IMR-90 (cell line): Measurements from ENCODE around the gene TNS1. TPM values are rescaled to one million over a fixed set of nuclear protein-coding genes. Genes with fewer than 3 reads are reported as not detected.

ENCODE experiments used
- ATAC-seq: fragments of 200-7000 bp; cut with Tn5 transposase; 2 replicates; pipeline ENCODE4 v1.9.1; 2020; ENCODE audit warnings: low read depth, mild to moderate bottlenecking, moderate library complexity
- BruUV-seq: library from RNA; stranded (reverse); fragments of 400-500 nt; replicated peaks from 2 replicates; lab custom pipeline; 2021; lab: Mats Ljungman, UMichigan
- CTCF ChIA-PET: fragments of 300-600 bp; formaldehyde crosslinking; extraction: SDS; loops from one replicate; lab custom pipeline; 2021; ENCODE audit warnings: antibody characterized with exemption; lab: Yijun Ruan, JAX
- POLR2A ChIA-PET: fragments of 300-600 bp; sonication (Branson Sonifier 250); formaldehyde crosslinking; loops from one replicate; lab custom pipeline; 2022; ENCODE audit warnings: antibody characterized with exemption; ENCODE audit not compliant: unreplicated experiment; lab: Charles Lee
- DNase-seq: peaks from one replicate; pipeline ENCODE4 v3.0.0; 2013
- H2AFZ ChIP-seq: replicated peaks from 2 replicates; pipeline ENCODE3; 2013; ENCODE audit warnings: low read length, mild to moderate bottlenecking; ENCODE audit not compliant: poor library complexity
- H2AK5ac ChIP-seq: 2 replicates; pipeline ENCODE4 v1.6.1; 2013; ENCODE audit warnings: low read depth, low read length, inconsistent platforms
- H2AK9ac ChIP-seq: replicated peaks from 2 replicates; pipeline ENCODE3; 2013; ENCODE audit warnings: mild to moderate bottlenecking, low read depth, low read length, moderate library complexity; ENCODE audit not compliant: poor library complexity
- H2BK120ac ChIP-seq: 2 replicates; pipeline ENCODE4 v1.6.1; 2013; ENCODE audit warnings: low read depth, low read length, inconsistent platforms
- H2BK15ac ChIP-seq: 3 replicates; pipeline ENCODE4 v1.6.1; 2013; ENCODE audit warnings: low read depth, low read length, inconsistent platforms
- H2BK20ac ChIP-seq: 2 replicates; pipeline ENCODE4 v1.6.1; 2013; ENCODE audit warnings: low read depth, mild to moderate bottlenecking, inconsistent platforms, low read length, moderate library complexity
- H2BK5ac ChIP-seq: 2 replicates; pipeline ENCODE4 v1.6.1; 2013; ENCODE audit warnings: mild to moderate bottlenecking, low read depth, low read length, inconsistent platforms; ENCODE audit not compliant: poor library complexity, severe bottlenecking
- H3K14ac ChIP-seq: replicated peaks from 2 replicates; pipeline ENCODE4 v1.6.1; 2013; ENCODE audit warnings: low read depth, low read length, inconsistent platforms
- H3K18ac ChIP-seq: 2 replicates; pipeline ENCODE4 v1.6.1; 2013; ENCODE audit warnings: low read depth, low read length, control low read depth
- H3K23ac ChIP-seq: 2 replicates; pipeline ENCODE4 v1.6.1; 2013; ENCODE audit warnings: low read depth, low read length, inconsistent platforms
- H3K27ac ChIP-seq: 2 replicates; pipeline ENCODE4 v1.5.1; 2013; ENCODE audit warnings: mild to moderate bottlenecking, control low read depth, low read length; ENCODE audit not compliant: insufficient read depth
- H3K27me3 ChIP-seq: 2 replicates; pipeline ENCODE4 v1.6.1; 2013; ENCODE audit warnings: low read length; ENCODE audit not compliant: control insufficient read depth, insufficient read depth
- H3K36me3 ChIP-seq: 2 replicates; pipeline ENCODE4 v1.6.1; 2013; ENCODE audit warnings: low read length, mixed read lengths; ENCODE audit not compliant: control insufficient read depth, insufficient read depth
- H3K4ac ChIP-seq: 2 replicates; pipeline ENCODE4 v1.6.1; 2013; ENCODE audit warnings: low read depth, low read length, inconsistent platforms
- H3K4me1 ChIP-seq: 2 replicates; pipeline ENCODE4 v1.6.1; 2013; ENCODE audit warnings: low read length, mixed read lengths; ENCODE audit not compliant: control insufficient read depth, insufficient read depth
- H3K4me2 ChIP-seq: 2 replicates; pipeline ENCODE4 v1.6.1; 2013; ENCODE audit warnings: low read depth, mild to moderate bottlenecking, control low read depth, low read length, moderate library complexity
- H3K4me3 ChIP-seq: 2 replicates; pipeline ENCODE4 v1.5.1; 2013; ENCODE audit warnings: low read depth, mild to moderate bottlenecking, control low read depth, low read length, moderate library complexity; ENCODE audit not compliant: insufficient read depth
- H3K56ac ChIP-seq: 2 replicates; pipeline ENCODE4 v1.6.1; 2013; ENCODE audit warnings: low read length, inconsistent platforms; ENCODE audit not compliant: insufficient read depth; ENCODE audit errors: extremely low read depth
- H3K79me1 ChIP-seq, 2 experiments: 2 replicates each; pipeline ENCODE4 v1.6.1; 2013; ENCODE audit warnings: low read length in 2 of 2, inconsistent platforms in 1 of 2, low read depth in 1 of 2
- H3K9ac ChIP-seq: 2 replicates; pipeline ENCODE4 v1.6.1; 2013; ENCODE audit warnings: low read depth, low read length, control low read depth
- H3K9me1 ChIP-seq: 2 replicates; pipeline ENCODE4 v1.6.1; 2013; ENCODE audit warnings: low read length, inconsistent platforms; ENCODE audit not compliant: insufficient read depth
- H3K9me3 ChIP-seq: 2 replicates; pipeline ENCODE4 v1.6.1; 2013; ENCODE audit warnings: low read length; ENCODE audit not compliant: control insufficient read depth, insufficient read depth
- H4K20me1 ChIP-seq: 2 replicates; pipeline ENCODE4 v1.6.1; 2013; ENCODE audit warnings: low read length, inconsistent platforms; ENCODE audit not compliant: insufficient read depth
- H4K5ac ChIP-seq: 2 replicates; pipeline ENCODE4 v1.6.1; 2013; ENCODE audit warnings: mild to moderate bottlenecking, low read depth, low read length, control low read depth
- H4K8ac ChIP-seq, 2 experiments: 2 replicates each; pipeline ENCODE4 v1.6.1; 2013; ENCODE audit warnings: low read depth in 2 of 2, low read length in 2 of 2, control low read depth in 1 of 2, inconsistent platforms in 1 of 2
- H4K91ac ChIP-seq: 2 replicates; pipeline ENCODE4 v1.6.1; 2013; ENCODE audit warnings: low read depth, low read length, inconsistent platforms; ENCODE audit not compliant: insufficient read depth
- BHLHE40 ChIP-seq: fragments of 150-350 bp; IDR thresholded peaks from 2 replicates; pipeline ENCODE4 v1.6.1; 2016; ENCODE audit warnings: mild to moderate bottlenecking, low read depth, low read length
- CEBPB ChIP-seq: IDR thresholded peaks from 2 replicates; pipeline ENCODE4 v1.6.1; 2012; ENCODE audit warnings: low read depth, low read length, improper control_type of control experiment
- CHD1 ChIP-seq: IDR thresholded peaks from 2 replicates; pipeline ENCODE4 v1.6.1; 2012; ENCODE audit warnings: low read depth, low read length, improper control_type of control experiment
- FOS ChIP-seq: fragments of 150-350 bp; IDR thresholded peaks from 2 replicates; pipeline ENCODE4 v1.6.1; 2016; ENCODE audit warnings: low read depth, low read length
- MAFK ChIP-seq: IDR thresholded peaks from 2 replicates; pipeline ENCODE4 v1.6.1; 2012; ENCODE audit warnings: low read depth, low read length, improper control_type of control experiment
- MAZ ChIP-seq: IDR thresholded peaks from 2 replicates; pipeline ENCODE4 v1.6.1; 2012; ENCODE audit warnings: low read depth, mild to moderate bottlenecking, low read length, improper control_type of control experiment, moderate library complexity, borderline replicate concordance
- MXI1 ChIP-seq: IDR thresholded peaks from 2 replicates; pipeline ENCODE4 v1.6.1; 2012; ENCODE audit warnings: low read depth, mild to moderate bottlenecking, low read length, moderate library complexity, borderline replicate concordance
- NFE2L2 ChIP-seq: fragments of 150-350 bp; IDR thresholded peaks from 2 replicates; pipeline ENCODE4 v1.6.1; 2016; ENCODE audit warnings: low read depth, mild to moderate bottlenecking, low read length
- POLR2A ChIP-seq: IDR thresholded peaks from 2 replicates; pipeline ENCODE4 v1.6.1; 2012; ENCODE audit warnings: mild to moderate bottlenecking, low read depth, low read length
- RAD21 ChIP-seq: IDR thresholded peaks from 2 replicates; pipeline ENCODE4 v1.6.1; 2012; ENCODE audit warnings: low read length, improper control_type of control experiment
- RCOR1 ChIP-seq: IDR thresholded peaks from 2 replicates; pipeline ENCODE4 v1.6.1; 2012; ENCODE audit warnings: mild to moderate bottlenecking, low read length, improper control_type of control experiment; ENCODE audit not compliant: insufficient replicate concordance
- RFX5 ChIP-seq: IDR thresholded peaks from 2 replicates; pipeline ENCODE4 v1.8.0; 2012; ENCODE audit warnings: low read depth, mild to moderate bottlenecking, low read length, moderate library complexity
- SMC3 ChIP-seq: fragments of 150-350 bp; IDR thresholded peaks from 2 replicates; pipeline ENCODE4 v1.6.1; 2016; ENCODE audit warnings: low read depth, mild to moderate bottlenecking, antibody characterized with exemption, low read length, moderate library complexity
- WGBS, 2 experiments: methylation state at CpG; one replicate each; pipeline versions ENCODE4 v1.1.5 to v1.1.7; 2013; ENCODE audit warnings: missing lambda C conversion rate in 2 of 2; ENCODE audit not compliant: insufficient read length in 1 of 2; ENCODE audit errors: extremely low coverage in 2 of 2; 5-methylcytosine and 5-hydroxymethylcytosine counted together
- dilution Hi-C: fragments of 300-500 bp; cut with HindIII; formaldehyde crosslinking; loops from one replicate; pipeline ENCODE4 v1.14.3; 2018; ENCODE audit warnings: low sequenced_read_pairs; ENCODE audit not compliant: unreplicated experiment
- in situ Hi-C: fragments of 300-500 bp; cut with MboI; formaldehyde crosslinking; loops from 3 replicates; pipeline ENCODE4 v1.14.3; 2019; ENCODE audit warnings: low sequenced_read_pairs, inconsistent platforms, mixed read lengths
- intact Hi-C: fragments of 100-400 bp; cut with micrococcal nuclease; formaldehyde crosslinking; loops from 2 replicates; pipeline ENCODE4 v1.10.0; 2022
- polyA plus RNA-seq, 3 experiments: library from polyadenylated mRNA; depleted of rRNA; stranded (reverse); fragments of >200 nt; gene quantifications; 2 replicates each; pipeline ENCODE4 v1.2.3, GENCODE V29; 2012; ENCODE audit warnings: low replicate concordance in 1 of 3
- total RNA-seq: library from RNA; depleted of rRNA; stranded (reverse); fragments of >200 nt; gene quantifications from 2 replicates; pipeline ENCODE4 v1.2.3, GENCODE V29; 2012
- TF ChIP-seq, protein P1 (sequence below): conservative IDR thresholded peaks from 2 replicates; pipeline ENCODE4 v1.5.1; 2012; ENCODE audit warnings: mild to moderate bottlenecking, low read depth, low read length, improper control_type of control experiment
- TF ChIP-seq, protein P2 (sequence below): fragments of 150-350 bp; IDR thresholded peaks from 2 replicates; pipeline ENCODE4 v1.6.1; 2016; ENCODE audit warnings: low read depth, mild to moderate bottlenecking, low read length, moderate library complexity, borderline replicate concordance
- TF ChIP-seq, protein P3 (sequence below): fragments of 150-350 bp; IDR thresholded peaks from 2 replicates; pipeline ENCODE4 v1.6.1; 2017; ENCODE audit warnings: mild to moderate bottlenecking, antibody characterized with exemption, low read length, low read depth

Gene TNS1
- total and polyA plus RNA-seq, 2 of the 4 experiments (the other 2 are of a cell fraction): 41.1 to 45.2 TPM

DNA sequence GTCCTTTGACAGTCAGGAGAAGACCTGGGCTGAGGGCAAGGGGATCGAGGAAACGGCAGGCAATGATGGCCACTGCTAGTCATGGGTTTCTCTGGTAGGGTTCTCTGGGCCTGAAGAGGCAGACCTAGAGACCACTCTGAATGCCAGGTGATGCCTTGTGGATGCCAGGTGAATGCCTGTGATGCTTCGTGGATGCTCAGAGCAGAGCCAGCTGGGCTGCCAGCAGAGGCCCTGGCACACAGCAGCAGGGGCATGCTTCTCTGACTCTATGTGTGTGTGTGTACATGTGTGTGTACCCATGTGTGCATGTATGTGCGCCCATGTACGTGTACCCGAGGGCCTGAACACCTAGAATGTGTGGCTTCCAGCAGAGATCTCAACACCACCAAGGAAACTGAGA lies 172.0 kb downstream of the TNS1 start:
- no peak for ATAC-seq

More for the DNA sequence above, 172.0 kb downstream of the TNS1 start:
- no peak overlapping the region for H4K91ac ChIP-seq
- H4K5ac ChIP-seq: no peak overlapping the region
- no peak overlapping the region for H2BK5ac ChIP-seq
- no peak overlapping the region for H2AFZ ChIP-seq
- BruUV-seq: no TSS peak
- H3K56ac ChIP-seq: no peak overlapping the region
- H3K4me3 ChIP-seq: no peak overlapping the region
- no peak overlapping the region for H3K4ac ChIP-seq
- H2BK120ac ChIP-seq: no peak overlapping the region
- no peak overlapping the region for H3K23ac ChIP-seq
- in situ Hi-C loops (no loop called here), intact Hi-C loops (no loop called here), dilution Hi-C loops (no loop called here)
- H2AK9ac ChIP-seq: no peak overlapping the region
- H2AK5ac ChIP-seq: no peak overlapping the region
- CTCF ChIA-PET: no interaction called here
- no peak overlapping the region for H2BK15ac ChIP-seq
- H3K4me2 ChIP-seq: no peak overlapping the region
- no peak overlapping the region for H2BK20ac ChIP-seq
- POLR2A ChIA-PET: interaction anchor here (0.7 kb wide), 1 partner anchor 18 kb away, joined by 4 read pairs; no protein-coding TSS in a partner anchor
- no peak overlapping the region for H3K18ac ChIP-seq
- no peaks in the 10 kb centered on the region for H3K9me3 ChIP-seq
- H3K4me1 ChIP-seq: peaks cover 2% of the 10 kb centered on the region; the same call in 1 of the 2 replicates
- no peaks in the 10 kb centered on the region for H3K27me3 ChIP-seq
- H4K8ac ChIP-seq: no peak overlapping the region
- H4K20me1 ChIP-seq: peaks cover 4% of the 10 kb centered on the region
- H3K9ac ChIP-seq: no peak overlapping the region
- WGBS, 2 experiments: 100% methylated on average over 2 of the region's 6 CpGs; no CpG with 5 or more reads in 1 of the 2 experiments
- H3K9me1 ChIP-seq: peaks cover 10% of the 10 kb centered on the region; the same call in 1 of the 2 replicates
- no peak overlapping the region for H3K14ac ChIP-seq
- no peak for DNase-seq
- no peak overlapping the region for H3K27ac ChIP-seq
- TF ChIP-seq, protein P1, sequence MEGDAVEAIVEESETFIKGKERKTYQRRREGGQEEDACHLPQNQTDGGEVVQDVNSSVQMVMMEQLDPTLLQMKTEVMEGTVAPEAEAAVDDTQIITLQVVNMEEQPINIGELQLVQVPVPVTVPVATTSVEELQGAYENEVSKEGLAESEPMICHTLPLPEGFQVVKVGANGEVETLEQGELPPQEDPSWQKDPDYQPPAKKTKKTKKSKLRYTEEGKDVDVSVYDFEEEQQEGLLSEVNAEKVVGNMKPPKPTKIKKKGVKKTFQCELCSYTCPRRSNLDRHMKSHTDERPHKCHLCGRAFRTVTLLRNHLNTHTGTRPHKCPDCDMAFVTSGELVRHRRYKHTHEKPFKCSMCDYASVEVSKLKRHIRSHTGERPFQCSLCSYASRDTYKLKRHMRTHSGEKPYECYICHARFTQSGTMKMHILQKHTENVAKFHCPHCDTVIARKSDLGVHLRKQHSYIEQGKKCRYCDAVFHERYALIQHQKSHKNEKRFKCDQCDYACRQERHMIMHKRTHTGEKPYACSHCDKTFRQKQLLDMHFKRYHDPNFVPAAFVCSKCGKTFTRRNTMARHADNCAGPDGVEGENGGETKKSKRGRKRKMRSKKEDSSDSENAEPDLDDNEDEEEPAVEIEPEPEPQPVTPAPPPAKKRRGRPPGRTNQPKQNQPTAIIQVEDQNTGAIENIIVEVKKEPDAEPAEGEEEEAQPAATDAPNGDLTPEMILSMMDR: no peak
- TF ChIP-seq POLR2A (no peak), RFX5 (no peak), FOS (no peak), MAFK (no peak), CHD1 (no peak), NFE2L2 (no peak), RCOR1 (no peak), CEBPB (no peak), SMC3 (no peak), BHLHE40 (no peak), MXI1 (no peak), MAZ (no peak), RAD21 (no peak)
- TF ChIP-seq, protein P2, sequence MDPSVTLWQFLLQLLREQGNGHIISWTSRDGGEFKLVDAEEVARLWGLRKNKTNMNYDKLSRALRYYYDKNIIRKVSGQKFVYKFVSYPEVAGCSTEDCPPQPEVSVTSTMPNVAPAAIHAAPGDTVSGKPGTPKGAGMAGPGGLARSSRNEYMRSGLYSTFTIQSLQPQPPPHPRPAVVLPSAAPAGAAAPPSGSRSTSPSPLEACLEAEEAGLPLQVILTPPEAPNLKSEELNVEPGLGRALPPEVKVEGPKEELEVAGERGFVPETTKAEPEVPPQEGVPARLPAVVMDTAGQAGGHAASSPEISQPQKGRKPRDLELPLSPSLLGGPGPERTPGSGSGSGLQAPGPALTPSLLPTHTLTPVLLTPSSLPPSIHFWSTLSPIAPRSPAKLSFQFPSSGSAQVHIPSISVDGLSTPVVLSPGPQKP: no peak
- TF ChIP-seq, protein P3, sequence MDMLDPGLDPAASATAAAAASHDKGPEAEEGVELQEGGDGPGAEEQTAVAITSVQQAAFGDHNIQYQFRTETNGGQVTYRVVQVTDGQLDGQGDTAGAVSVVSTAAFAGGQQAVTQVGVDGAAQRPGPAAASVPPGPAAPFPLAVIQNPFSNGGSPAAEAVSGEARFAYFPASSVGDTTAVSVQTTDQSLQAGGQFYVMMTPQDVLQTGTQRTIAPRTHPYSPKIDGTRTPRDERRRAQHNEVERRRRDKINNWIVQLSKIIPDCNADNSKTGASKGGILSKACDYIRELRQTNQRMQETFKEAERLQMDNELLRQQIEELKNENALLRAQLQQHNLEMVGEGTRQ: no peak
- peaks cover 24 to 34% of the 10 kb centered on the region in 2 experiments for H3K79me1 ChIP-seq
- H3K36me3 ChIP-seq: peaks cover 69% of the 10 kb centered on the region
